OCI-LY1 (cell line): ENCODE data around the gene APC.

Experiments used
- H2AFZ ChIP-seq: fragments of 200-600 bp; sonication (generic), shearing (Covaris generic); 2 replicates; pipeline ENCODE4 v1.6.0; 2014; ENCODE audit warnings: antibody characterized with exemption, mild to moderate bottlenecking, low read length
- H3F3A ChIP-seq: fragments of 200-600 bp; sonication (generic), shearing (Covaris generic); 2 replicates; pipeline ENCODE4 v1.6.0; 2014; ENCODE audit warnings: mild to moderate bottlenecking, antibody characterized with exemption, low read length, moderate library complexity; ENCODE audit not compliant: insufficient read depth
- H3K27ac ChIP-seq: fragments of 200-600 bp; sonication (generic); 2 replicates; pipeline ENCODE4 v1.5.1; 2014; ENCODE audit warnings: low read length, mixed run types, mild to moderate bottlenecking, low read depth; ENCODE audit not compliant: poor library complexity, severe bottlenecking
- H3K27me3 ChIP-seq: fragments of 200-600 bp; sonication (generic); 2 replicates; pipeline ENCODE4 v1.6.0; 2014; ENCODE audit warnings: antibody characterized with exemption, mild to moderate bottlenecking, low read length, moderate library complexity; ENCODE audit not compliant: insufficient read depth
- H3K36me3 ChIP-seq: fragments of 200-600 bp; sonication (generic); 2 replicates; pipeline ENCODE4 v1.6.1; 2014; ENCODE audit warnings: mild to moderate bottlenecking, antibody characterized with exemption, low read length, moderate library complexity, mixed read lengths; ENCODE audit not compliant: insufficient read depth
- H3K4me1 ChIP-seq: fragments of 200-600 bp; sonication (generic); 2 replicates; pipeline ENCODE4 v1.5.1; 2014; ENCODE audit warnings: mild to moderate bottlenecking, low read length, moderate library complexity; ENCODE audit not compliant: insufficient read depth, severe bottlenecking
- H3K4me2 ChIP-seq: fragments of 200-600 bp; sonication (generic), shearing (Covaris generic); 2 replicates; pipeline ENCODE4 v1.6.1; 2014; ENCODE audit warnings: low read length
- H3K4me3 ChIP-seq: fragments of 200-600 bp; sonication (generic); 2 replicates; pipeline ENCODE4 v1.5.1; 2014; ENCODE audit warnings: low read length, low read depth, mild to moderate bottlenecking, mixed read lengths; ENCODE audit not compliant: poor library complexity, severe bottlenecking
- H3K79me2 ChIP-seq: fragments of 200-600 bp; shearing (Covaris generic); 2 replicates; pipeline ENCODE4 v1.6.1; 2016; ENCODE audit warnings: mixed run types, low read length, mixed read lengths; ENCODE audit not compliant: insufficient read depth
- H3K9ac ChIP-seq: fragments of 200-600 bp; sonication (generic), shearing (Covaris generic); 2 replicates; pipeline ENCODE4 v1.6.1; 2014; ENCODE audit warnings: mild to moderate bottlenecking, low read length, mixed read lengths
- H3K9me2 ChIP-seq: fragments of 200-600 bp; sonication (generic), shearing (Covaris generic); 2 replicates; pipeline ENCODE4 v1.6.1; 2014; ENCODE audit warnings: low read depth, mild to moderate bottlenecking, low read length, mixed read lengths
- H3K9me3 ChIP-seq: fragments of 200-600 bp; shearing (Covaris generic); 2 replicates; pipeline ENCODE4 v1.6.1; 2014; ENCODE audit warnings: low read length, mixed read lengths
- H4K20me1 ChIP-seq: fragments of 200-600 bp; sonication (generic), shearing (Covaris generic); 2 replicates; pipeline ENCODE4 v1.6.0; 2016; ENCODE audit warnings: mild to moderate bottlenecking, low read length; ENCODE audit not compliant: insufficient read depth
- CTCF ChIP-seq: fragments of 200-600 bp; sonication (generic), shearing (Covaris generic); IDR thresholded peaks from 2 replicates; pipeline ENCODE4 v1.5.1; 2017; ENCODE audit warnings: mild to moderate bottlenecking, antibody characterized with exemption, low read length, moderate library complexity, mixed read lengths
- EZH2 ChIP-seq: fragments of 200-600 bp; sonication (generic), shearing (Covaris generic); IDR thresholded peaks from 2 replicates; pipeline ENCODE4 v1.8.0; 2017; ENCODE audit warnings: borderline replicate concordance, mixed run types, mild to moderate bottlenecking, antibody characterized with exemption, low read length, moderate library complexity, mixed read lengths

The APC gene

GRCh38 chr5:112697322-112697721 is 40.4 kb upstream of the APC start:
- H3K27ac ChIP-seq, result no peak overlapping the region
- TF ChIP-seq EZH2, result no peak
- no peak for TF ChIP-seq CTCF

GRCh38 chr5:112697833-112698232 is 39.9 kb upstream of the APC start:
- no peak overlapping the region for H3K9ac ChIP-seq
- H3K36me3 ChIP-seq, result no peaks in the 10 kb centered on the region
- no peak overlapping the region for H2AFZ ChIP-seq
- H3K4me3 ChIP-seq, result no peak overlapping the region
- no peaks in the 10 kb centered on the region for H3K79me2 ChIP-seq
- no peaks in the 10 kb centered on the region for H3K9me2 ChIP-seq
- no peaks in the 10 kb centered on the region for H3K27me3 ChIP-seq
- no peaks in the 10 kb centered on the region for H3F3A ChIP-seq
- no peaks in the 10 kb centered on the region for H4K20me1 ChIP-seq
- no peak overlapping the region for H3K27ac ChIP-seq
- H3K9me3 ChIP-seq, result 0 out of 2 replicates have a peak, but pooled peaks cover 4% of the 10 kb centered on the region
- no peak overlapping the region for H3K4me2 ChIP-seq
- no peaks in the 10 kb centered on the region for H3K4me1 ChIP-seq
- no peak for TF ChIP-seq CTCF
- no peak for TF ChIP-seq EZH2

More at GRCh38 chr5:112697322-112697721, 40.4 kb upstream of the APC start:
- Histone ChIP-seq H3K9me3 (0 out of 2 replicates have a peak, but pooled peaks cover 4% of the 10 kb centered on the region), H3K79me2 (no peaks in the 10 kb centered on the region), H3K4me1 (no peaks in the 10 kb centered on the region), H4K20me1 (no peaks in the 10 kb centered on the region), H3K9ac (no peak overlapping the region), H3K4me3 (no peak overlapping the region), H3F3A (no peaks in the 10 kb centered on the region), H3K4me2 (0 out of 2 replicates have a peak overlapping the region, but pooled peaks have one; percentile 30), H3K9me2 (no peaks in the 10 kb centered on the region), H3K27me3 (no peaks in the 10 kb centered on the region), H2AFZ (0 out of 2 replicates have a peak overlapping the region, but pooled peaks have one; percentile 39), H3K36me3 (no peaks in the 10 kb centered on the region)

GRCh38 chr5:112703866-112704820 is 33.5 kb upstream of the APC start:
- Histone ChIP-seq H3K9ac (no peak overlapping the region), H3K9me2 (no peaks in the 10 kb centered on the region), H3K4me1 (peaks cover 18% of the 10 kb centered on the region), H4K20me1 (no peaks in the 10 kb centered on the region), H3F3A (no peaks in the 10 kb centered on the region), H3K27ac (no peak overlapping the region), H3K27me3 (no peaks in the 10 kb centered on the region), H2AFZ (no peak overlapping the region), H3K36me3 (no peaks in the 10 kb centered on the region), H3K9me3 (0 out of 2 replicates have a peak, but pooled peaks cover 4% of the 10 kb centered on the region), H3K79me2 (peaks cover 14% of the 10 kb centered on the region), H3K4me2 (no peak overlapping the region), H3K4me3 (no peak overlapping the region)
- TF ChIP-seq EZH2 (no peak), CTCF (no peak)
